ENCODE data around the gene FCAMR.
A peak's percentile ranks its signal among the peaks of the same experiment; 100 is the strongest.

FCAMR gene

GRCh38 chr1:206978259-206978658 lies 8.0 kb upstream of the FCAMR start (continued):
- TF ChIP-seq ZNF513 (tag by site-specific recombination; IDR thresholded peaks at IDR 0.05) = no peak
- no peak for TF ChIP-seq ZNF10 (tag by site-specific recombination; IDR thresholded peaks at IDR 0.05)
- no peak for TF ChIP-seq ZEB2 (tag by site-specific recombination; IDR thresholded peaks at IDR 0.05)
- TF ChIP-seq ZBTB44 (tag by site-specific recombination; IDR thresholded peaks at IDR 0.05) = no peak

- H3K4me3 ChIP-seq (ENCODE audit: low read depth, low read length) = no peak overlapping the region
- H3K9me3 ChIP-seq (ENCODE audit: control insufficient read depth, insufficient read depth, low read depth, low read length) = no peaks in the 10 kb centered on the region
- no peaks in the 10 kb centered on the region for H3K36me3 ChIP-seq (ENCODE audit: control insufficient read depth in 2 of 2, insufficient read depth in 1 of 2, low read length in 2 of 2)
- POLR2A ChIA-PET = no interaction called here
- no peaks in the 10 kb centered on the region for H3K4me1 ChIP-seq (ENCODE audit: control insufficient read depth, insufficient read depth, low read length)
- CTCF ChIA-PET = interaction anchor here (1.1 kb wide), 1 partner anchor 12 kb away, joined by 3 read pairs; no protein-coding TSS in a partner anchor
- TF ChIP-seq PRDM2 (tag by site-specific recombination; IDR thresholded peaks at IDR 0.05; ENCODE audit: borderline replicate concordance) (no peak), ZNF660 (tag by site-specific recombination; IDR thresholded peaks at IDR 0.05) (0 out of 2 replicates have a peak, but pooled peaks have one; percentile 35), OSR2 (tag by site-specific recombination; IDR thresholded peaks at IDR 0.05) (peak; percentile 42; the same call in 1 of the 2 replicates), ZNF692 (tag by site-specific recombination; IDR thresholded peaks at IDR 0.05) (0 out of 2 replicates have a peak, but pooled peaks have one; percentile 23)
- no peak overlapping the region for H3K27ac ChIP-seq (ENCODE audit: extremely low read depth, low read depth, low read length)
These were observed 5.0 kb upstream of the FCAMR start for GRCh38 chr1:206975306-206975705.

- ChIA-PET CTCF (interaction anchor here (0.5 to 5.2 kb wide), 7 partner anchors 7 to 472 kb away, joined by 3 to 39 read pairs (median 3); no protein-coding TSS in a partner anchor), POLR2A (no interaction called here)
- no peak overlapping the region for H3K27ac ChIP-seq (ENCODE audit: extremely low read depth, low read depth, low read length)
- H3K4me1 ChIP-seq (ENCODE audit: control insufficient read depth, insufficient read depth, low read length) = no peaks in the 10 kb centered on the region
- H3K4me3 ChIP-seq (ENCODE audit: low read depth, low read length) = no peak overlapping the region
- TF ChIP-seq ZBTB48 (tag by site-specific recombination; IDR thresholded peaks at IDR 0.05) (no peak), ZNF133 (tag by site-specific recombination; IDR thresholded peaks at IDR 0.05) (no peak), ATF2 (tag by site-specific recombination; IDR thresholded peaks at IDR 0.05; ENCODE audit: low read depth) (no peak), SCRT1 (tag by site-specific recombination; IDR thresholded peaks at IDR 0.05; ENCODE audit: borderline replicate concordance) (no peak), ZNF664 (tag by site-specific recombination; IDR thresholded peaks at IDR 0.05) (no peak), ZNF626 (tag by site-specific recombination; IDR thresholded peaks at IDR 0.05) (no peak), PRDM1 (tag by site-specific recombination; IDR thresholded peaks at IDR 0.05) (no peak), ZNF169 (tag by site-specific recombination; IDR thresholded peaks at IDR 0.05) (no peak), ZNF248 (tag by site-specific recombination; IDR thresholded peaks at IDR 0.05) (no peak)
- no peaks in the 10 kb centered on the region for H3K9me3 ChIP-seq (ENCODE audit: control insufficient read depth, insufficient read depth, low read depth, low read length)
- no peaks in the 10 kb centered on the region for H3K36me3 ChIP-seq (ENCODE audit: control insufficient read depth in 2 of 2, insufficient read depth in 1 of 2, low read length in 2 of 2)
These were observed 3.9 kb upstream of the FCAMR start for GRCh38 chr1:206974140-206974539.

Measured in HEK293 (cell line).